ENCODE data around the gene COG6. TPM values are rescaled to one million over a fixed set of nuclear protein-coding genes. Genes with fewer than 3 reads are reported as not detected.

The COG6 gene
- total RNA-seq, 2 experiments from 2014 or later = 13.8 to 16.0 TPM

- POLR2A ChIA-PET = no interaction called here
Measured at GRCh38 chr13:39663508-39663907, 8.0 kb downstream of the COG6 start.

GRCh38 chr13:39663958-39664357 lies 8.5 kb downstream of the COG6 start:
- peaks cover 34% of the 10 kb centered on the region for H3K36me3 ChIP-seq (ENCODE audit: insufficient read depth, low read length)
- no peaks in the 10 kb centered on the region for H3K9me3 Mint-ChIP-seq
- CTCF ChIA-PET = no interaction called here
- no peaks in the 10 kb centered on the region for H3K9me3 ChIP-seq (ENCODE audit: control insufficient read depth in 1 of 2, insufficient read depth in 1 of 2, low read length in 2 of 2)
- TF ChIP-seq, protein P1, sequence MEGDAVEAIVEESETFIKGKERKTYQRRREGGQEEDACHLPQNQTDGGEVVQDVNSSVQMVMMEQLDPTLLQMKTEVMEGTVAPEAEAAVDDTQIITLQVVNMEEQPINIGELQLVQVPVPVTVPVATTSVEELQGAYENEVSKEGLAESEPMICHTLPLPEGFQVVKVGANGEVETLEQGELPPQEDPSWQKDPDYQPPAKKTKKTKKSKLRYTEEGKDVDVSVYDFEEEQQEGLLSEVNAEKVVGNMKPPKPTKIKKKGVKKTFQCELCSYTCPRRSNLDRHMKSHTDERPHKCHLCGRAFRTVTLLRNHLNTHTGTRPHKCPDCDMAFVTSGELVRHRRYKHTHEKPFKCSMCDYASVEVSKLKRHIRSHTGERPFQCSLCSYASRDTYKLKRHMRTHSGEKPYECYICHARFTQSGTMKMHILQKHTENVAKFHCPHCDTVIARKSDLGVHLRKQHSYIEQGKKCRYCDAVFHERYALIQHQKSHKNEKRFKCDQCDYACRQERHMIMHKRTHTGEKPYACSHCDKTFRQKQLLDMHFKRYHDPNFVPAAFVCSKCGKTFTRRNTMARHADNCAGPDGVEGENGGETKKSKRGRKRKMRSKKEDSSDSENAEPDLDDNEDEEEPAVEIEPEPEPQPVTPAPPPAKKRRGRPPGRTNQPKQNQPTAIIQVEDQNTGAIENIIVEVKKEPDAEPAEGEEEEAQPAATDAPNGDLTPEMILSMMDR (IDR thresholded peaks at IDR 0.05) = no peak
- H3K27me3 ChIP-seq (ENCODE audit: control insufficient read depth in 1 of 2, insufficient read depth in 2 of 2, low read length in 2 of 2) = no peaks in the 10 kb centered on the region
- H3K4me3 ChIP-seq (ENCODE audit: low read length) = no peak overlapping the region
- intact Hi-C loops (cut with DNase I, micrococcal nuclease) = no loop called here
- H3K27ac Mint-ChIP-seq = no peak overlapping the region
- H3K4me3 Mint-ChIP-seq = no peak overlapping the region
- H3K4me1 ChIP-seq (ENCODE audit: insufficient read depth, low read length) = no peaks in the 10 kb centered on the region
- no peak overlapping the region for H3K27ac ChIP-seq (ENCODE audit: low read depth in 1 of 2, low read length in 2 of 2)
- no peak for ATAC-seq (ENCODE audit: poor library complexity)
- POLR2A ChIA-PET = no interaction called here
- H3K36me3 Mint-ChIP-seq (ENCODE audit: low read depth) = peaks cover 56% of the 10 kb centered on the region
- no peak for DNase-seq
- H3K27me3 Mint-ChIP-seq = no peaks in the 10 kb centered on the region
- H3K4me1 Mint-ChIP-seq (ENCODE audit: low read depth) = no peaks in the 10 kb centered on the region

More at GRCh38 chr13:39663508-39663907, 8.0 kb downstream of the COG6 start:
- Histone ChIP-seq H3K9me3 (ENCODE audit: control insufficient read depth in 1 of 2, insufficient read depth in 1 of 2, low read length in 2 of 2) (no peaks in the 10 kb centered on the region), H3K27me3 (ENCODE audit: control insufficient read depth in 1 of 2, insufficient read depth in 2 of 2, low read length in 2 of 2) (no peaks in the 10 kb centered on the region), H3K27ac (ENCODE audit: low read depth in 1 of 2, low read length in 2 of 2) (no peak overlapping the region), H3K4me3 (ENCODE audit: low read length) (no peak overlapping the region), H3K36me3 (ENCODE audit: insufficient read depth, low read length) (peaks cover 34% of the 10 kb centered on the region), H3K4me1 (ENCODE audit: insufficient read depth, low read length) (no peaks in the 10 kb centered on the region)
- Mint-ChIP-seq H3K9me3 (no peaks in the 10 kb centered on the region), H3K27me3 (no peaks in the 10 kb centered on the region), H3K4me1 (ENCODE audit: low read depth) (peaks cover 4% of the 10 kb centered on the region), H3K4me3 (no peak overlapping the region), H3K36me3 (ENCODE audit: low read depth) (peaks cover 55% of the 10 kb centered on the region), H3K27ac (no peak overlapping the region)
- DNase-seq (no peak), ATAC-seq (ENCODE audit: poor library complexity) (no peak)
- TF ChIP-seq, protein P1 (IDR thresholded peaks at IDR 0.05) = no peak
- CTCF ChIA-PET = no interaction called here
- intact Hi-C loops (cut with DNase I, micrococcal nuclease) = no loop called here

DNA sequence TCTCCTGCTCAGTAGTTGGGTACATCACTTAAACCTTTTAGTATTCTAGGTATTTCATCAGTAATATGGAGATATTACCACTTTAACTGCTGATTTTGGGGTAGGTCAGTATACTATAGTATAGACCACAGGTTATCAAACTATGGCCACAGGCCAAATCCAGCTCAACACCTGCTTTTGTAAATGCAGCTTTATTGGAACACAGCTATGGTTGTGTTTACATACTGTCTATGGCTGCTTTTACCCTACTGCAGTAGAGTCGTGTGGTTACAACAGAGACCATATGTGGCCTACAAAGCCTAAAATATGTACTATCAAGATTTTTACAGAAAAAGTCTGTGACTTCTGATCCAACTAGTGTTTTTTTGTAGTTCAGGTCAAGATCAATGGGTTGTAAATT lies 10.3 kb downstream of the COG6 start:
- TF ChIP-seq, protein P1 (IDR thresholded peaks at IDR 0.05) = no peak
- intact Hi-C loops (cut with DNase I, micrococcal nuclease) = no loop called here
- H3K4me1 ChIP-seq (ENCODE audit: insufficient read depth, low read length) = no peaks in the 10 kb centered on the region
- H3K4me3 ChIP-seq (ENCODE audit: low read length) = no peak overlapping the region
- Mint-ChIP-seq H3K4me3 (no peak overlapping the region), H3K9me3 (no peaks in the 10 kb centered on the region), H3K4me1 (ENCODE audit: low read depth) (peaks cover 5% of the 10 kb centered on the region), H3K36me3 (ENCODE audit: low read depth) (peaks cover 49% of the 10 kb centered on the region), H3K27me3 (no peaks in the 10 kb centered on the region), H3K27ac (no peak overlapping the region)
- peaks cover 26% of the 10 kb centered on the region for H3K36me3 ChIP-seq (ENCODE audit: insufficient read depth, low read length)
- ATAC-seq (ENCODE audit: poor library complexity) (no peak), DNase-seq (no peak)
- POLR2A ChIA-PET = no interaction called here
- no peak overlapping the region for H3K27ac ChIP-seq (ENCODE audit: low read depth in 1 of 2, low read length in 2 of 2)
- no peaks in the 10 kb centered on the region for H3K9me3 ChIP-seq (ENCODE audit: control insufficient read depth in 1 of 2, insufficient read depth in 1 of 2, low read length in 2 of 2)
- H3K27me3 ChIP-seq (ENCODE audit: control insufficient read depth in 1 of 2, insufficient read depth in 2 of 2, low read length in 2 of 2) = no peaks in the 10 kb centered on the region
- CTCF ChIA-PET = interaction anchor here (0.8 kb wide), 1 partner anchor 277 kb away, joined by 3 read pairs; no protein-coding TSS in a partner anchor
